MM.1S (cell line): Measurements from ENCODE around the gene REEP2.

Source experiments
- EZH2phosphoT487 ChIP-seq: fragments of 300-600 bp; sonication (generic); IDR thresholded peaks from 2 replicates; pipeline ENCODE4 v1.6.1; 2018; ENCODE audit warnings: antibody characterized with exemption, low read length
- TF ChIP-seq, protein P1 (sequence below): fragments of 300-600 bp; sonication (generic); IDR thresholded peaks from 2 replicates; pipeline ENCODE4 v1.5.1; 2016; ENCODE audit warnings: antibody characterized with exemption, low read length, mixed read lengths

DNA sequence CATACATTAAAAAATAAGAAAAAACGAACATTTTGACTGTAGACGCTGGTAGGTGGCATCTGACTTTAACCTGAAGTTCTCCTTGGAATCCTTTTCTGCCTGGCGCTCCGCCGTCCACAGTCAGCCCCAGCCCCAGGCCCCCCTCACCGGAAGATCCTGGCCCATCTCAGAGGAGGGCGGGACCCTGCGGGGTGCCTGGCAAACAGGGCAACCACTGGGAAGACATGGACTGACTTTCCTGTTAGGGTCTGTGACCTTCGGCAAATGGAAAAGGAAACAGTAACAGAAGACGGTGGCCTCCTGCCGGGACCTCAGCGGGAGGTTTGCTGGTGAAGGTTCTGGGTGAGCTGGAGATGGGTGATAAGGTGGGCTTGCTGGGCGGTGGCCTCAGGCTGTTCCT, 14.7 kb downstream of the REEP2 start:
- TF ChIP-seq, protein P1, sequence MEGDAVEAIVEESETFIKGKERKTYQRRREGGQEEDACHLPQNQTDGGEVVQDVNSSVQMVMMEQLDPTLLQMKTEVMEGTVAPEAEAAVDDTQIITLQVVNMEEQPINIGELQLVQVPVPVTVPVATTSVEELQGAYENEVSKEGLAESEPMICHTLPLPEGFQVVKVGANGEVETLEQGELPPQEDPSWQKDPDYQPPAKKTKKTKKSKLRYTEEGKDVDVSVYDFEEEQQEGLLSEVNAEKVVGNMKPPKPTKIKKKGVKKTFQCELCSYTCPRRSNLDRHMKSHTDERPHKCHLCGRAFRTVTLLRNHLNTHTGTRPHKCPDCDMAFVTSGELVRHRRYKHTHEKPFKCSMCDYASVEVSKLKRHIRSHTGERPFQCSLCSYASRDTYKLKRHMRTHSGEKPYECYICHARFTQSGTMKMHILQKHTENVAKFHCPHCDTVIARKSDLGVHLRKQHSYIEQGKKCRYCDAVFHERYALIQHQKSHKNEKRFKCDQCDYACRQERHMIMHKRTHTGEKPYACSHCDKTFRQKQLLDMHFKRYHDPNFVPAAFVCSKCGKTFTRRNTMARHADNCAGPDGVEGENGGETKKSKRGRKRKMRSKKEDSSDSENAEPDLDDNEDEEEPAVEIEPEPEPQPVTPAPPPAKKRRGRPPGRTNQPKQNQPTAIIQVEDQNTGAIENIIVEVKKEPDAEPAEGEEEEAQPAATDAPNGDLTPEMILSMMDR: no peak
- no peak for TF ChIP-seq EZH2phosphoT487
